Mesangial cell (primary cell): Measurements from ENCODE around the gene CT45A1. TPM values are rescaled to one million over a fixed set of nuclear protein-coding genes. Genes with fewer than 3 reads are reported as not detected.

Experiments used
- total RNA-seq: library from RNA; depleted of rRNA; stranded (reverse); fragments of >200 nt; gene quantifications from 2 replicates; pipeline ENCODE4 v1.2.3, GENCODE V29; 2015

Gene CT45A1
- not detected in 2 replicates for total RNA-seq

DNA sequence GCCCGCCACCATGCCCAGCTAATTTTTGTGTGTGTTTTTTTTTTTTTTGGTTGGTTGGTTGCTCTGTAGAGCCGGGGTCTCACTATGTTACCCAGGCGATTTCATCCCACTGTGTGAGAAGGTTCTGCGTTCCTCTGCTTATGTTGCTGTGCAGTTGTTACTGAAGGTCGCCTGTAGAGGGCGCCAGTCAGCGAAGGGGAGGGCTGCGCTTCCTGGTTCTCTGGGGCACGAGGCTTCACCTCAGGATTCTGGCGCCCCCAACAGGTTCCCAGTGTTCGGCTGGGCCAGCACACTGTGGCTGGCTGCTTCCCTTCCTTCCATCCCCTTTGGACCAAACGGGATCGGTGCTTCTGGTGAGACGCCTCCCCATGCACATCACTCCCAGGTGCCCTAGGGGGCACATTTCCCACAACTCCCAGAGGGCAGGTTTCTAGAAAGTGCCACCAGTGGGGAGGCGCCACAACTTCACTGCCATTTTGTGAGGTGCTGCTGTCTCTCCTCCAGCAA lies at the start of gene CT45A1:
CT45A1 (plus strand) TSS at position 457 of the 507 bp plus-strand sequence. CDS start 5,302 bp downstream, outside the sequence.

DNA sequence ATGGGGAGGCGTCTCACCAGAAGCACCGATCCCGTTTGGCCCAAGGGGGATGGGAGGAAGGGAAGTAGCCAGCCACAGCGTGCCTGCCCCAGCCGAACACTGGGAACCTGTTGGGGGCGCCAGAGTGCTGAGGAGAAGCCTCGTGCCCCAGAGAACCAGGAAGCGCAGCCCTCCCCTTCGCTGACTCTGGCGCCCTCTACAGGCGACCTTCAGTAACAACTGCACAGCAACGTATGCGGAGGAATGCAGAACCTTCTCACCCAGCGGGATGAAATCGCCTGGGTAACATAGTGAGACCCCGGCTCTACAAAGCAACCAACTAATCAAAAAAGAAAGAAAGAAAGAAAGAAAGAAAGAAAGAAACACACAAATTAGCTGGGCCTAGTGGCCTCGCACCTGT lies 54.7 kb downstream of the CT45A1 start, which contains the start of gene CT45A3:
CT45A3 (minus strand) TSS at position 101 of the 400 bp plus-strand sequence. CDS start 3,747 bp downstream, outside the sequence.

Other genes with a start within 250 kb of the CT45A1 start
- 1.6 and 3.2 TPM in 2 replicates for gene INTS6L, start 193.0 kb upstream of the CT45A1 start, total RNA-seq
- gene CT45A3, start 54.6 kb downstream of the CT45A1 start, total RNA-seq, result not detected in 2 replicates
- not detected in 2 replicates for gene CT45A5, start 71.9 kb downstream of the CT45A1 start, total RNA-seq
- not detected in 2 replicates for gene CT45A6, start 89.1 kb downstream of the CT45A1 start, total RNA-seq
- gene CT45A2, start 106.4 kb downstream of the CT45A1 start, total RNA-seq, result not detected in 2 replicates
- not detected in 2 replicates for gene CT45A7, start 123.6 kb downstream of the CT45A1 start, total RNA-seq
- not detected in 2 replicates for gene CT45A8, start 140.9 kb downstream of the CT45A1 start, total RNA-seq
- not detected in 2 replicates for gene CT45A9, start 158.2 kb downstream of the CT45A1 start, total RNA-seq
- not detected in 2 replicates for gene CT45A10, start 179.8 kb downstream of the CT45A1 start, total RNA-seq
- gene SAGE1, start 180.1 kb downstream of the CT45A1 start, total RNA-seq, result not detected in 2 replicates